ENCODE measurements around the gene CDK15.

CDK15 gene

DNA sequence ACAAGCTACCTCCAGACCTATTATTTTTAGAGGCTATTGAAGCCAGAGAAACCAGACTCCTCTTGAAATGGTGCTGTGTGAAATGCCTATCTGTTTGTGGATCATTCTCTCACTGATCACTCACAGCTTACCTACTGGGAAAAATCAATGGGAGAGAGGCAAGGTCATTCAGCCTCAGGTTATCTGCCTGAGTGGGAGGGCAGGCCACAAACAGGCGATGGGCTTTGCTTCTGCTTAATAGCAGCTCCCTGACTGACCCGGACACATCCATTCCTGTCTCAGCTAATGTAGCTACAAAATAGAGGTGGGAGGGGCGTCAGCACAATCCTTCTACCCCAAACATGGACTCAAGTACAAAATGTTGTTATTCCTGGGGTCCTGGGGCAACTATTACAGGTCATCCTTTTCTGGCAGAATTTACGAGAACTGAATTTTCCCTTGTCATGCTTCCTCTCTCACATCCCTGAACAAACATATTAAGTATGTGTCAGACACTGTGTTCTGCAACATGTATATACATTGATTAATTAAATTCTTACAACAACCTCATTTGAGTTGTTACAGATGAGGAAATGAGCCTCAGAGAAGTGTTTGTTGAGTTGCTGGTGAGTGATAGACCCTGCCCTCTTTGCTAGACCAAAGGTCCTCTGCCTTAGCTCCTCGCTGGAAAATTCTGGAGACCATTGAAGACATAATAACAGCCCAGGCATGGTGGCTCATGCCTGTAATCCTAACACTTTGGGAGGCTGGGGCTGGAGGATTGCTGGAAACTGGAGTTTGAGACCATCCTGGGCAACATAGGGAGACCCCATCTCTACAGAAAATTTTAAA, 60.5 kb downstream of the CDK15 start:
- DNase-seq (ENCODE audit: low spot score): no peak

- DNase-seq (ENCODE audit: low spot score): no peak
These were observed 65.1 kb downstream of the CDK15 start for GRCh38 chr2:201871471-201871870.

DNA sequence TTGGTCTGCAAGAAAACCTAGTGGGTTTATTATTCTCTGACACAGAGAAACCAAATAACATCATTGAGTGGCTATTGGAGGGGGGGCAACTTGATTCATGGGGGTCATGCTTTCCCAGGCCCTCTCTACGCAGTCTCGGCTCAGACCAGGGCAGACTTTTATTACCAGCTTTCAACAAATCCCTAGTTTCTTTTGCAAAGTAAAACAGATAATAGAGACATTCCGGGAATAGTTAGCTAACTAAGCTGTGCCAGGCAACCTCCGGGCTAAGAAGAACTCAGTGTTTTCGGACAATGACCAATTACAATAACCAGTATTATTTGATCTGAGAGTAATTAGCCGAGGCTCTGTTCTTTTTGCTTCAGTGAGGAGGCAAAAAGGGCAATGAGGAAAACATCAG, 66.3 kb downstream of the CDK15 start:
- no peak for DNase-seq (ENCODE audit: low spot score)

GRCh38 chr2:201879996-201880395, 73.7 kb downstream of the CDK15 start:
- DNase-seq (ENCODE audit: low spot score): no peak

DNA sequence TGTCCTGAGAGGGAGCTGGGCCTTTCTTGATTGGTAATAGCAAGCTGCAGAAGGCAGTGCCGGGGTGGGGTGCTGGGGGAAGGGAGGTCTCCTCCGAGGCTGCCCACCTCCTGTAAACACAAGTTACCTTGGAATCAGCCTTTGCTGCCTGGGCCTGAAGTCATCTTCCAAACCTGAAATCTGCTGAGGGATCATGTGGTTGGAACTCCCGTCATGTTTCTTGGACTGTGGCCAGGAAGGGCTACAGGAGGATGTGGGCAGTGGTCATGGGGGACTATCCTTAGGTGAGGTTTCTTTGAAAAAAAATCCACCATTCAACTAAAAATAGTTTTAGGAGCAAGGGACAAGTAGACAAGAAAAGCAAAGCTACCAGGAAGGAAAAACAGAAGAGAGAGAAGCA, 74.2 kb downstream of the CDK15 start:
- DNase-seq (ENCODE audit: low spot score): no peak

DNA sequence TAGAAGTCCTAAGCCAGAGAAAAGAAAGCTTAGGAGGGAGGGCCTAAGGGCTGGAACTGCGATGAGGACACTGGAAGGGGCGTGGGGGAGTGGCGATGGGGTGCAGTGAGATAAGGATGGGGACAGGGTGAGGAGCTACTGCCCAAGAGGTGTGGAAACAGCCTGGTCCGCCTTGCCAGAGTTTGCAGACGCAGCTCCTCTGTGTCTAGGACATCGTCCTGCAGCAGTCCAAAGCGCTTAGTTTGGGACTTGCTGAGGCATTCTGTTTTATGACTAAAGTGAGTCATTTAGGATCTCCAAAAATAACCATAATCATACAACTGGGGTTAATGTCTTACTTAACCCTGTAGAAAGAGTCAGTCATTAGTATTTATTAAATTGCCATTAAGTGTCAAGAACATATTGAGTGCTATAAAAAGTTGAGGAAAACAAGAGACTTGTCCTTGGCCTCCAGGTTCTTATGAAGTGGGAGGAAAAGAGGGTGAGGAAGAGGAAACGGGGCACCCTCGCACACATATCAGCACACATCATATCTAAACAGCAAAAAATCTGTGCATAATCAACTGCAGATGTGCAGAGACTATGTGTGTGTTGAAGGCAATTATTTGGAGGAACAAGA, 74.8 kb downstream of the CDK15 start:
- no peak for DNase-seq (ENCODE audit: low spot score)

DNA sequence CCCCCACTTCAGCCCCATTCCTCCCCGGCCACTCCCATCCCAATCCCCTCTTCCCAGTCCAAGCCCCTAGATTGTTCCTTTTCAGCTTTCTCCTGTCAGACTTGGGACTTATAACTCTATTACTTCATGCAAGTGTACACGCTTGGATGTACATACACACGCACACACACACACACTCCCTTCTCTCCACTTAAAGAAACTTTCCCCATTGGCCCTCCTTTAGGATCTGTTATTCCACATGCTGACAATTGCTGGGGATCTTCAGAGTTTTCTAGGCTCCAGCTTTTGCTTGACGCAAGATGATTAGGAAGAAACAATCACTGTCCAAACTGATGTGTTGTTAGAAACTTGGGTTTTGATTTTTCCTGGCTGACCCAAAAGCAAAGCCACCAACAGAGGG, 75.4 kb downstream of the CDK15 start:
- DNase-seq (ENCODE audit: low spot score): no peak

- peak; percentile 66 for DNase-seq (ENCODE audit: low spot score)
These were observed 76.2 kb downstream of the CDK15 start for GRCh38 chr2:201882353-201883090.

GRCh38 chr2:201883606-201884369, 77.5 kb downstream of the CDK15 start:
- no peak for DNase-seq (ENCODE audit: low spot score)

DNA sequence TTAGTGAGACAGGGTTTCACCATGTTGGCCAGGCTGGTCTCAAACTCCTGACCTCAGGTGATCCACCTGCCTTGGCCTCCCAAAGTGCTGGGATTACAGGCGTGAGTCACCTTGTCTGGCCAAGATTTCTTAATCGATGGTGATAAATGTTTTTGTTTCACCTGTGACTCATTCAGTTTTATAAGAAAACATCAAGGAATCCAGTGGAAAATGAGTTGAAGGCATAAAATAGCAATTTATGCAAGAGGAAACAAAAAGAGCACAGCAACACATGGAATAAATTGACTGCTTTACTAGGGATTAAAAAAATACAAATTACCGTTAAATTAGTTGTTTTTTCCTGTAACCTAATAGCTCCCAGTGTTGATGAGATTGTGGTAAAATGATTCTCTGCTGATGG, 80.2 kb downstream of the CDK15 start:
- DNase-seq (ENCODE audit: low spot score): no peak

DNA sequence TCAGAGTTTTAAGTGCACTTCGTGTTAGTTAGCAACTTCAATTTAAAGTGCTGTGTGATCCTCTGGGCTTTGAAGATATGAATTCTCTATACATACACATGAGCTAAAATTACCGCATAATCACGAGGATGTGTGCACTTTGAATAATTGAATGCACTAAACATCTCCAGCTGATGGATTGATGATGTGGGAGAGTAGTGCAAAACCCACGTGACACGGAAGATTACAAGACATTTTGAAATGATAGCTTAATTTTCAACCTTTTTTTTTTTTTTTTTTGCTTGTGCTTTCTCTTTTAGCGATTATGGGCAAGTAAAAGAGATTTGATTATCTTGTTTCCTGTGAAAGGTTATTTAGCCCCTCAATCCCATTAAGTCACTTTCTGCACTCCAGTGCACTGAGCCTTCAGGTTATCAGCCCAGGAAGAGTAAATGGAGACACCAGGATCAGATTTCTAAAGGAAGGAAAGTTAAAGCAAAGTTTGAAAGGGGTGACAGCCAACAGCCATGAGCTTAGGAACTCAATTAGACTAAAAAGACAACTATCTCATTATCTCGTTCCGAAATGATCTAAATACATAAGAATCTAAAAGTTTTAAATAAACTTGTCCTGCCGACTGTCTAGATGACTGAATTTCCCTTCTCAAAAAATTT, 81.6 kb downstream of the CDK15 start:
- DNase-seq (ENCODE audit: low spot score): no peak

GRCh38 chr2:201888426-201888800, 82.1 kb downstream of the CDK15 start:
- DNase-seq (ENCODE audit: low spot score): no peak

DNA sequence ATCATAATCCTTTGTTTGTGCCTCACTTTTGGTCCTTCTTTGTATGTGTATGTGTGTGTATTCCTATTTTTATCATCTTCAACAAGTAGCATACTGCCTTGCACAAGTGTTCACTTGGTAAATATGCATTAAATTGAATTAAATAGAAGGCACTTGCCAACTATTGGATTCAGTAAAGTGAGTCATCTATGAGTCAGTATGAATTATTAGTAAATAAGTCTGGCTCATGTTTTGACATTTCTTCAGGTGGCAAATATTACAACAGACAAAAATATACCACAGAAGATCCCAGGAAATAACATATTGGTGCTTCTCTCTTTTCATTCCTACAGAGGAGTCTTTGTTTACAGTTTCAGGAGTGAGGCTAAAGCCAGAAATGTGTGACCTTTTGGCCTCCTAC, 84.1 kb downstream of the CDK15 start:
- peak; percentile 64 for DNase-seq (ENCODE audit: low spot score)

DNA sequence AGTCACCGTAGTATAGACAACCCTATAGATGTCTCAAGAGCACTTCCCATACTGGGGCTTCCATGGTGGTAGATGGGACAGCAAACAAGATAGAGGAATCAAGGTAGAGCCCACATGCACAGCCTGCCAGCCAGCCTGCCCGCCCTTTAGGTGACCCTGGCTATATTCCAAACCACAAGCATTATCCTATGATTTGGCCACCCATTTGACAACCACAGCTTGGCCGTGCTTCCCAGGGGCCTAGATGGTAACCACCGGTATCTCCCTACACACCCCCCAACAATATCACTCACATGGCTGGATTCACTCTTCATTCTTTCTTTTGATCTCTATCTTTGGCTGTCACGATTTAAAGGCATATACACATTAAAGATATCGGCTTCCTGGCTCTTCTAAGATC, 85.3 kb downstream of the CDK15 start:
- DNase-seq (ENCODE audit: low spot score): peak; percentile 91

GRCh38 chr2:201892516-201892915, 86.2 kb downstream of the CDK15 start:
- DNase-seq (ENCODE audit: low spot score): no peak

DNA sequence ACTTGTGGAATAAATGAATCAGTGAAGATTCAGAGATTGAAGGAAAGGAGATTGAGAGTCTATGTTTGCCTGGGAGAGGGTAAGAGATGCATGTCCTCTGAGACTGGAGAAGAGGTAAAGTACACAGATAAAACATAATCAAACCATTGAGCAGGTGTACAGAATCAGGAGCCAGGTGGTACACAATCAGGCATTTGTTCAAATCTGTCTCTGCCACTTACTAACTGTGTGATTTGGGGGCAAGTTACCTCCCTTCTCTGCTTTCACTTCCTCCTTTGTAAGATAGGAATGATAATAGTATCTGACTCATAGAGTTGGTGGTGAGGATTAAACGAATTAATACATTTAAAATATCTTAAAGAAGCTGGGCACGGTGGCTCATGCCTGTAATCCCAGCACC, 94.0 kb downstream of the CDK15 start:
- DNase-seq (ENCODE audit: low spot score): peak; percentile 50

- DNase-seq (ENCODE audit: low spot score): no peak
These were observed 95.4 kb downstream of the CDK15 start for GRCh38 chr2:201901786-201902185.

- DNase-seq (ENCODE audit: low spot score): no peak
These were observed 98.4 kb downstream of the CDK15 start for GRCh38 chr2:201904538-201905420.

DNA sequence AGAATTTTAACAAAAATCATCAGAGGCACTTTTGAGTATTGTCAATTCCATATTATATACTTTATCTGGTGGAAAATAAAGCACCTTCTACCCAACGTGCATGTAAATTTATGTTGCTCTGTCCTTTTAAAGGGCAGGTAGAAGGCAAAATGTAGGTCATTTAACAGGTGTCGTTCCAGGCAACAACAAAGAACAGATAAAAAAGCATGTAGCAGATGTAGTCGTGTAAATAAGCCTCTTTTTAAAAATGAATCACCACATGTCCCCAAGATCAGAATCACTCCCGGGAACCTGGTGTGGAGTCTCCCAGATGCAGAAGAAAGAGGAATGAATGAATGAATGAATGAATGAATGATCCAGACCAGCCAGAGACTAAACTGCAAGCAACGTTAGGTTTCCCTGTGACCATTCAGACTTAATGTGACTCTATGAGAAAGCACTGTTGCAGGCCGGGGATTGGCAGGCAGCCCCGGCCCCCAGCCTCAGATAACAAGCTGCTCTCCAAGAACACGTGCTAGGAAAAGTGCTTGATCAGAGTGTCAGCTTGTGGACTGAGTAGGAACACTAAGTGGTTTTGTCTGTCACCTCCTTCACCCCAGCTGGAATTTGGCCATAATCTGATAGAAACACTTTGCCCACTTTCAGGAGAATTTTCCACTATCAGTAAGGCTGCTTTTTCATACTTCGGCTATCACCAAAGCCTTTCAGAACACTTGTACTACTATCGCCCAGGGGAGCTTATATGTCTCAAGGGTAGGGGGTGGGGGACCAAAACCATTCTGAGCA, 100.6 kb downstream of the CDK15 start:
- DNase-seq (ENCODE audit: low spot score): no peak

DNA sequence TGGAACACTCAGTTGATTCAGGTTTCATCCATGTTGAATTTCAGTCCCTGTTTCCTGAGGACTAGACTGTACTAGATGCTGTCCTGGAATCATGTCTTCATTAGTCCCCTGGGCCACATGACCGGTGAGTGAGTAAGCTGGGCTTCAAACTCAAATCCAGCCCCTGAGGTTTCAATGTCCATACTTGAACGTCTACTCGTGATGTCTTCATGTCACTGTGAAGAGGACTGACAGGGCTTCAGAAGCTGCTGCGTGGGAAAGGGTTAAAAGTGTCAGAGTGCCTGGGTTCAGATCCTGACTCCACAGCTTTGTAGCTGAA, 101.2 kb downstream of the CDK15 start:
- no peak for DNase-seq (ENCODE audit: low spot score)

All from SW480 (cell line).